ENCODE results near the gene RESP18. TPM values are rescaled to one million over a fixed set of nuclear protein-coding genes. Genes with fewer than 3 reads are reported as not detected.

The RESP18 gene
- total and polyA plus RNA-seq, 4 donors: not detected

GRCh38 chr2:219296631-219297391 lies 35.7 kb downstream of the RESP18 start:
- DNase-seq (no peak), ATAC-seq (ENCODE audit: insufficient read depth, low FRiP score) (no peak)
- Histone ChIP-seq H3K4me3 (no peak overlapping the region), H3K9ac (ENCODE audit: insufficient read depth in 1 of 2, low read length in 2 of 2) (no peak overlapping the region), H3K9me3 (ENCODE audit: control insufficient read depth in 4 of 4, insufficient read depth in 3 of 4, low read length in 3 of 4) (no peaks in the 10 kb centered on the region), H3K4me1 (ENCODE audit: control insufficient read depth in 5 of 5, insufficient read depth in 5 of 5, low read length in 5 of 5) (peaks cover 0 to 4% (median 4%) of the 10 kb centered on the region in 5 donors), H3K27me3 (ENCODE audit: control insufficient read depth in 3 of 3, insufficient read depth in 3 of 3, low read length in 2 of 3) (peaks cover 0 to 21% (median 2%) of the 10 kb centered on the region in 3 donors), H3K27ac (ENCODE audit: low read depth in 1 of 2, low read length in 1 of 2) (no peak overlapping the region), H3K36me3 (ENCODE audit: control insufficient read depth in 4 of 4, insufficient read depth in 4 of 4, low read length in 4 of 4) (no peaks in the 10 kb centered on the region)
- 84 to 86% methylated on average over 25 of the region's 25 CpGs for WGBS, 2 donors
- TF ChIP-seq, protein P1, sequence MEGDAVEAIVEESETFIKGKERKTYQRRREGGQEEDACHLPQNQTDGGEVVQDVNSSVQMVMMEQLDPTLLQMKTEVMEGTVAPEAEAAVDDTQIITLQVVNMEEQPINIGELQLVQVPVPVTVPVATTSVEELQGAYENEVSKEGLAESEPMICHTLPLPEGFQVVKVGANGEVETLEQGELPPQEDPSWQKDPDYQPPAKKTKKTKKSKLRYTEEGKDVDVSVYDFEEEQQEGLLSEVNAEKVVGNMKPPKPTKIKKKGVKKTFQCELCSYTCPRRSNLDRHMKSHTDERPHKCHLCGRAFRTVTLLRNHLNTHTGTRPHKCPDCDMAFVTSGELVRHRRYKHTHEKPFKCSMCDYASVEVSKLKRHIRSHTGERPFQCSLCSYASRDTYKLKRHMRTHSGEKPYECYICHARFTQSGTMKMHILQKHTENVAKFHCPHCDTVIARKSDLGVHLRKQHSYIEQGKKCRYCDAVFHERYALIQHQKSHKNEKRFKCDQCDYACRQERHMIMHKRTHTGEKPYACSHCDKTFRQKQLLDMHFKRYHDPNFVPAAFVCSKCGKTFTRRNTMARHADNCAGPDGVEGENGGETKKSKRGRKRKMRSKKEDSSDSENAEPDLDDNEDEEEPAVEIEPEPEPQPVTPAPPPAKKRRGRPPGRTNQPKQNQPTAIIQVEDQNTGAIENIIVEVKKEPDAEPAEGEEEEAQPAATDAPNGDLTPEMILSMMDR (IDR thresholded peaks at IDR 0.05; ENCODE audit: control extremely low read depth, extremely low read depth): no peak

DNA sequence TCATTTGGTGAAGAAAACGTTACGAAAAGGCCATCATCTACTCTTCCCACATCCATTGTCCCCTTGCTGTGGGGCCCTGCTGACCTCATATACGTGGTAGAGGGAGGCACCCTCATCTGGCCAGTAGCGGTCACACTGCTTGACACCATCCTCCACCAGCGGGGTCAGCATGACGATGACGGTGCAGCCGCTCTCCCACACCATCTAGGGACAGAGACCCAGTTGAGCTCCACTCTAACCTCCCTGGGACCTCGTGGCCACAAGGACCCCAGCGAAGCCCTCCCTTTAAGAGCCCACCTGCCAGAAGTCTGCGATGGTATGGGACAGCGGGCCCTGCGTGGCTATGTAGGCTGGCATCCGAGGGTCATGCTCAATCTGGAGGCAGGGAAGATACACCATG lies 36.4 kb downstream of the RESP18 start:
- TF ChIP-seq, protein P1 (IDR thresholded peaks at IDR 0.05; ENCODE audit: control extremely low read depth, extremely low read depth): no peak
- peaks cover 0 to 4% (median 4%) of the 10 kb centered on the region in 5 donors for H3K4me1 ChIP-seq (ENCODE audit: control insufficient read depth in 5 of 5, insufficient read depth in 5 of 5, low read length in 5 of 5)
- no peak overlapping the region for H3K27ac ChIP-seq (ENCODE audit: low read depth in 1 of 2, low read length in 1 of 2)
- ATAC-seq (ENCODE audit: insufficient read depth, low FRiP score) (no peak), DNase-seq (no peak)
- H3K4me3 ChIP-seq: no peak overlapping the region
- no peaks in the 10 kb centered on the region for H3K9me3 ChIP-seq (ENCODE audit: control insufficient read depth in 4 of 4, insufficient read depth in 3 of 4, low read length in 3 of 4)
- H3K9ac ChIP-seq (ENCODE audit: insufficient read depth in 1 of 2, low read length in 2 of 2): no peak overlapping the region
- WGBS, 2 donors: 87 to 88% methylated on average over 14 of the region's 14 CpGs
- peaks cover 0 to 17% (median 2%) of the 10 kb centered on the region in 3 donors for H3K27me3 ChIP-seq (ENCODE audit: control insufficient read depth in 3 of 3, insufficient read depth in 3 of 3, low read length in 2 of 3)
- no peaks in the 10 kb centered on the region for H3K36me3 ChIP-seq (ENCODE audit: control insufficient read depth in 4 of 4, insufficient read depth in 4 of 4, low read length in 4 of 4)

GRCh38 chr2:219294356-219295351 lies 37.9 kb downstream of the RESP18 start:
- Histone ChIP-seq H3K27me3 (ENCODE audit: control insufficient read depth in 3 of 3, insufficient read depth in 3 of 3, low read length in 2 of 3) (peaks cover 0 to 8% (median 0%) of the 10 kb centered on the region in 3 donors), H3K4me3 (peak overlapping the region; percentile 33), H3K9ac (ENCODE audit: insufficient read depth in 1 of 2, low read length in 2 of 2) (peak overlapping the region in 1 of 2 donors; percentile 10), H3K27ac (ENCODE audit: low read depth in 1 of 2, low read length in 1 of 2) (peak overlapping the region in 1 of 2 donors; percentile 63), H3K4me1 (ENCODE audit: control insufficient read depth in 5 of 5, insufficient read depth in 5 of 5, low read length in 5 of 5) (peaks cover 0 to 8% (median 4%) of the 10 kb centered on the region in 5 donors), H3K36me3 (ENCODE audit: control insufficient read depth in 4 of 4, insufficient read depth in 4 of 4, low read length in 4 of 4) (no peaks in the 10 kb centered on the region), H3K9me3 (ENCODE audit: control insufficient read depth in 4 of 4, insufficient read depth in 3 of 4, low read length in 3 of 4) (no peaks in the 10 kb centered on the region)
- TF ChIP-seq, protein P1 (IDR thresholded peaks at IDR 0.05; ENCODE audit: control extremely low read depth, extremely low read depth): peak; percentile 99
- ATAC-seq (ENCODE audit: insufficient read depth, low FRiP score): peak; percentile 96
- peak; percentile 79 to 88 (median 86) for DNase-seq
- WGBS, 2 donors: 6% methylated on average over 45 to 67 of the region's 67 CpGs
